HG03378 (cell line): ENCODE measurements around the gene CD86.
A peak's percentile ranks its signal among the peaks of the same experiment; 100 is the strongest.
"Not testable (repeated sequence)": the region's sequence is repeated elsewhere in the genome, so short reads cannot be mapped to it uniquely, and the experiment has no call there.

Experiments used
- ATAC-seq: cut with Tn5 transposase; IDR thresholded peaks from one replicate; pipeline ENCODE4 v1.9.1; 2021; ENCODE audit warnings: mild to moderate bottlenecking, moderate library complexity; ENCODE audit not compliant: unreplicated experiment

CD86 gene

GRCh38 chr3:122055215-122055614 lies at the start of gene CD86:
TSS of gene CD86 (plus strand) at chr3:122055362. CDS start at chr3:122055490, 128 bp downstream.
- peak; percentile 94 for ATAC-seq

- no peak for ATAC-seq
Measured at GRCh38 chr3:122006267-122006666, 48.9 kb upstream of the CD86 start.

DNA sequence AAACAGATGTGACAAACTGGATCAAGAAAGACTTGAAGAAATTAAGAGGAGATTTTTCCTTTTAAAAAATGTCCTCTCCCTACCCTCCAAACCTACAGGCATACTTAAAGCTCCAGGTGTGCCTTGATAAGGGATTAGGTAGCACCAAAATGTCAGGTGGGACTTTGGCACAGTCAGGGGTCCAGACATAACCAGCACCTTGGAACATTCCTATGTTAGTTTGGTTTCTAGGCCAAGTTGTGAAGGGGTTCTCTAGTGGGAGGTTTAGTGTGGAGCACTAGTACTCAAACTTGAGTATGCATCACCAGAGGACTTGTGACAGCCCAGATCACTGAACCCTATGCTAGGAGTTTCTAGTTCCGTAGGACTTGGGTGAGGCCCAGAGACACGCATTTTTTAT lies 47.0 kb upstream of the CD86 start:
- ATAC-seq: no peak

GRCh38 chr3:122010506-122010905 lies 44.7 kb upstream of the CD86 start:
- ATAC-seq: no peak

- ATAC-seq: no peak
Measured at GRCh38 chr3:122011396-122011795, 43.8 kb upstream of the CD86 start.

- no peak for ATAC-seq
Measured at GRCh38 chr3:122012821-122013220, 42.3 kb upstream of the CD86 start.

DNA sequence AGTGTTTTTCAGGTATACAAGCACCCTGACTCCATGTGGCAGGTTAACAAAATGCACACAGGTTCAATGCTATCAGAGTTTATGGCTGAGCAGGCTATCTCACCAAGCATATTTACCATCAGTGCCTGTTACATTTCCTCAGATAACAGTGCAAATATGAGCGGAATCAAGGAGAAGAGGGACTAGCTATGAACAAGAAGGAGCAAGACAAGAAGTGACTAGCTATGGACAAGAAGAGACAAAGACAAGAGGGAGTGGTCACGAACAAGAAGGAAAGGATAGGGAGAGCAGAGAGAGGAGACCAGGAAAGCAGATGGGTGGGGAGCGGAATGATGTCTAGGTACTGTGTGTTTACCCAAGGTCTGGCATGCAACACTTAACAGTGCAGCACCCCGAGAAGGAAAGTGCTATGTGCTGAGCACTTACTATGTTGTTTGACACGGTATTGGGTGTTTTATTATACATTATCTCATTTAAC lies 41.7 kb upstream of the CD86 start:
- ATAC-seq: no peak

DNA sequence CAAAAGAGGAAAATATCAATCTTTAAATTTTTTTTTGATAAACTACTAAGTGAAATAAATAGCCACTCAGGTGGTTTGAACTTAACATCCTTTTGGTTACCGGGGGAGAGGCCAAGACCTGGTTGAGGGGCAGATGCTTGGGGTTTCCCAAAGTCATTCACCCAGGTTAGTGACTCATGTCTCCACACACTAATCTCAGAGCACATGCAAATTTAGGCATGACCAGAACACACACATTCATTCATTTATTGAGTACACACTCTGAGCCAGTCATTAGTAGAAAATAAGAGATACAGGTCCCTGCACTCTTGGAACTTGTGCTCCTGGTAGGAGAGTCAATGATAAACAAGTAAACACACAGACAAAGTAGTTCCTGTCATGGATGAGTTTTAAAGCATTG lies 40.4 kb upstream of the CD86 start:
- ATAC-seq: peak; percentile 91

DNA sequence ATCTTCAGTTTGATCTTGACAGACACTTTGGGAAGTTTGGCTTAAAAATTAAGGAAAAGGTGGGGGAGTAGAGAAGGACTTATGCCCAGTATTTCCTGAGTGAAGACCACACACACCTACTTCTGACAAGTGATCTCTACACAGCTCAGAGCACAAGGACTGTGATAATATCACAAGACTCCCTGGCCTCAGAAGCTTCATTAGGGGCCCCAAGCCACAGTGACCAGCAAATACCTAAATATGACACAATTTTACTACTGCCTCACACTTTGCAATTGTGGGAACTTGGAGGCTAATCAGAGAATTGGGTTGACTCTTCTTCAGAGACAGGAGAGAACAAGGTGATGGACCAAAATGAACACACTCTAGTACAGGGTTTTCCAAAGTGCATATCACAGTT lies 35.7 kb upstream of the CD86 start:
- ATAC-seq: peak; percentile 31

GRCh38 chr3:122021037-122021436 lies 34.1 kb upstream of the CD86 start:
- ATAC-seq: no peak

DNA sequence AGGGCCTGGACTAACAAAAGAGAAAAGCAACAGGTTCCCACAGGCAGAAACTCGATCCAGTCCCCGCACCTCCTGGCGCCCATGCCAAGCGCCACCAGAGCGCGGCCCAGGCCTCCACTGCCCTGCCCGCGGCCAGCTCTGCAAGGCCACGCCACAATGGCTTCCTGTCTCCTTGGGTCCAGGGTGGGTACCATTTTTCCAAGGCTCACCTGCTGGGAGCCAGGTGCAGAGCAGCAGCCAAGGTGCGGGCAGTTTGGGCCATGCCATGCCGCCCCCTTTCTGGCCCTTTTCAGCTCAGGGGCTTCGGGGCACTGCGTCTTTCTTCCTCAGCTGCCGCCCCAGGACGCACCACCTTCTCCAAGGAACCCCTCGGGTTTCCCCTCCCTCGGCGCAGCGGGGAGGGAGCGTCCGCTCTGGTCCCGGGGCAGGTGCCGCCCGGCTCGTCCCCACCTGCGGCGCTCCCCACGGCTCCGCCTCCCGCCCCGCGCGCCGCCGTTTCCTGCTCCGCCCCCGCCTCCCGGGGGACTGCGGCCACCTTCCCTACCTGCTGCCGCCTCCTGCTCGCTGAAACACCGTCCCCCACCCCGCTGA lies 33.3 kb upstream of the CD86 start, which contains the start of gene ILDR1:
ILDR1 (minus strand) TSS at position 437 of the 591 bp plus-strand sequence; CDS start at position 267, 170 bp downstream.
- no peak for ATAC-seq

- ATAC-seq: no peak
Measured at GRCh38 chr3:122023335-122023910, 31.7 kb upstream of the CD86 start.

GRCh38 chr3:122024800-122025199 lies 30.4 kb upstream of the CD86 start:
- no peak for ATAC-seq

GRCh38 chr3:122025296-122025695 lies 29.9 kb upstream of the CD86 start:
- peak; percentile 87 for ATAC-seq

GRCh38 chr3:122030381-122031122 lies 24.6 kb upstream of the CD86 start:
- peak; percentile 56 for ATAC-seq

DNA sequence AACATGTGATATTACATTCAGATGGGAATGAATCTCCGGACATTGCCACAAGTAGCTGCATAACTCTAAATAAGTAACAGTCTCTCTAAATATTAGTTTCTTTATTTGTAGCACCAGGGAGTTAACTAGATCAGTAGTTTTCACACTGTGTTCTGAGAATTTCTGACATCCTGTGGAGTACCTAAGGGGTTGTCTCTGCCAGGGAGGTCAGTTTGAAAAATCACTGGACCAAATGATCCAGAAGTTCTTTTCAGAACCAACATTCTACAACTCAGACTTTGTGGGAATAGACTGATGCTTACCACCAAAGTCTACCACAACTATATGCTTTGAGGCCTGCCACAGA lies 24.1 kb upstream of the CD86 start:
- peak; percentile 28 for ATAC-seq

DNA sequence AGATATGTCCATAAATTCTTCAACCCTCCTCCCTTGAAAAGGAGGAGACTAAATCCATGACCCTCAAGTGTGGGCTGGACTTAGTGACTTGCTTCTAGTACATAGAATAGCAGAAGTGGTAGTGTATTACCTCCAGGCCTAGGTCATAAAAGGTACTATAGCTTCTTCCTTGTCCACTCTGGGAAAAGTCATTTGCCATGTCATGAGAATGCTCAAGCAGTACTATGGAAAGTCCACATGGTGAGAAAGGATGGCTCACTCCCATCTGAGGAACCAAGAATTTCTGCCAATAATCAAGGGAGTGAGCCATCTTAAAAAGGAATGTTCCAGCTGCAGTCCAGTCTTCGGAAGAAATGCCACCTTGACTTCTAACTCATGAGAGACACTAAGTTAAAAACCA lies 22.6 kb upstream of the CD86 start:
- ATAC-seq: no peak

- no peak for ATAC-seq
Measured at GRCh38 chr3:122033023-122033422, 22.1 kb upstream of the CD86 start.

DNA sequence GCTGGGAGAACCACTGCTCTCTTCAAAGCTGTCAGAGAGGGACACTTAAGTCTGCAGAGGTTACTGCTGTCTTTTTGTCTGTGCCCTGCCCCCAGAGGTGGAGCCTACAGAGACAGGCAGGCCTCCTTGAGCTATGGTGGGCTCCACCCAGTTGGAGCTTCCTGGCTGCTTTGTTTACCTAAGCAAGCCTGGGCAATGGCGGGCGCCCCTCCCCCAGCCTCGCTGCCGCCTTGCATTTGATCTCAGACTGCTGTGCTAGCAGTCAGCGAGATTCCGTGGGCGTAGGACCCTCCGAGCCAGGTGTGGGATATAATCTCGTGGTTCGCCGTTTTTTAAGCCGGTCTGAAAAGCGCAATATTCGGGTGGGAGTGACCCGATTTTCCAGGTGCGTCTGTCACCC lies 7.9 kb upstream of the CD86 start:
- not testable (repeated sequence) for ATAC-seq

- not testable (repeated sequence) for ATAC-seq
Measured at GRCh38 chr3:122047773-122048172, 7.4 kb upstream of the CD86 start.

- no peak for ATAC-seq
Measured at GRCh38 chr3:122052968-122053367, 2.2 kb upstream of the CD86 start.

- ATAC-seq: no peak
Measured at GRCh38 chr3:122057671-122058070, 2.5 kb downstream of the CD86 start.
